Measurements from ENCODE around the gene NXPE4.

NXPE4 gene

DNA sequence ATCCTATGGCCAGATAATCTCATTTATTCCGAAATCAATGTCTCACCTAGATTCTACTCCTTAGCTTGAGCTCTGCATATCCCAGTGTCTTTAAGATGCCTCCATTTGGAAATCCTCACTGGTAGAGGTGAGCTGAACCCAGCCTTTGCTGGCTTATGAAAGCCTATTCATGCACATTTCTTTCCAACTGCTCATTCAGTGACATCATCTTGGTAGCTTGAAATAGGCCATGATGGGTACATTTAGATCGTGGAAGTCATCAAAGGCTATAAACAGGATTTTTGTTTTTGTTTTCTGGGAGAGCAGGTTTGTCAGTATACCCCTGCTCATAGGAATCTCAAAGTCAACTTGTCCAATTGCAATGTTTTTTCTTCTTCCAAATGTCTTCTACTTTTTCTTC lies 41.9 kb downstream of the NXPE4 start:
- no peak for DNase-seq (ENCODE audit: low read depth)
- H3K4me3 ChIP-seq (ENCODE audit: low read length) = no peak overlapping the region
- TF ChIP-seq, protein P1, sequence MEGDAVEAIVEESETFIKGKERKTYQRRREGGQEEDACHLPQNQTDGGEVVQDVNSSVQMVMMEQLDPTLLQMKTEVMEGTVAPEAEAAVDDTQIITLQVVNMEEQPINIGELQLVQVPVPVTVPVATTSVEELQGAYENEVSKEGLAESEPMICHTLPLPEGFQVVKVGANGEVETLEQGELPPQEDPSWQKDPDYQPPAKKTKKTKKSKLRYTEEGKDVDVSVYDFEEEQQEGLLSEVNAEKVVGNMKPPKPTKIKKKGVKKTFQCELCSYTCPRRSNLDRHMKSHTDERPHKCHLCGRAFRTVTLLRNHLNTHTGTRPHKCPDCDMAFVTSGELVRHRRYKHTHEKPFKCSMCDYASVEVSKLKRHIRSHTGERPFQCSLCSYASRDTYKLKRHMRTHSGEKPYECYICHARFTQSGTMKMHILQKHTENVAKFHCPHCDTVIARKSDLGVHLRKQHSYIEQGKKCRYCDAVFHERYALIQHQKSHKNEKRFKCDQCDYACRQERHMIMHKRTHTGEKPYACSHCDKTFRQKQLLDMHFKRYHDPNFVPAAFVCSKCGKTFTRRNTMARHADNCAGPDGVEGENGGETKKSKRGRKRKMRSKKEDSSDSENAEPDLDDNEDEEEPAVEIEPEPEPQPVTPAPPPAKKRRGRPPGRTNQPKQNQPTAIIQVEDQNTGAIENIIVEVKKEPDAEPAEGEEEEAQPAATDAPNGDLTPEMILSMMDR (conservative IDR thresholded peaks at IDR 0.05; ENCODE audit: low read depth, low read length) = no peak

DNA sequence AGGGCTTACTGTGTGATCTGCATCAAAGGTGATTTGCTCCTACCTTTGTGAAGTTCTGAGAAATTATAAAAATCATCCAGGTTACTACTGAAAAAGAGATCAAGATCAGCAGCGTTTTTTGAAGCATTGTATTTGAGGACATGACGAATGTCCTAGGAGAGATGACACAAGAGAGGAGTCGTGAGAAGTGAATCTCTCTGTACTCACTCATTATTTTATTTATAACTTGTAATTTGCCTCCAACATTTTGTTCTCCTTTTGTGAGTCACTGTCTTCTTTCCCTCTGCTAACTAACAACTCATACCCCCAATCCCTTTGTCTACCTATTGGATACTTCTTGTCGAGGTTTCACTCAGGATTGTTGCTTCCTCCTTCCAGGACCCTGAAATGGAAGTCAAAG lies 44.5 kb downstream of the NXPE4 start:
- no peak overlapping the region for H3K4me3 ChIP-seq (ENCODE audit: low read length)
- DNase-seq (ENCODE audit: low read depth) = no peak
- TF ChIP-seq, protein P1 (conservative IDR thresholded peaks at IDR 0.05; ENCODE audit: low read depth, low read length) = no peak

DNA sequence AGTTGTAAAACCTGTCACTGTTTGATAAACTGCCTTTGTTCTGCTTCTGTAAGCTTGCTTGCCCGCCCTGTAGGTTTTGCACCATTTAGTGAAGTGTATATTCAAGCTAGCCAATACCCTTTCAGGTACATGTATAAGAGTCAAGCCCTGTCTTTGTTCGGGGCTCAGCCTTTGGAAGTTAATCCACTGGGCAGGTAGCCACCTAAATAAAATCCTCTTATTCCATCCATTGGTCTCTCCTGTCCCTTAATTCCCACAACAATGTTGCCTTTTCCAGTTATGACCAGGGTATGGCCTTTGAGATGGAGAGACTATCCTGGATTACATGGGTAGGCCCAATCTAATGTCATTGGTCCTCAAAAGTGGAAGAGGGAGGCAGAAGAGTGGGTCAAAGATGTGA lies 69.9 kb downstream of the NXPE4 start:
- no peak overlapping the region for H3K4me3 ChIP-seq (ENCODE audit: low read length)
- DNase-seq (ENCODE audit: low read depth) = no peak
- TF ChIP-seq, protein P1 (conservative IDR thresholded peaks at IDR 0.05; ENCODE audit: low read depth, low read length) = no peak

DNA sequence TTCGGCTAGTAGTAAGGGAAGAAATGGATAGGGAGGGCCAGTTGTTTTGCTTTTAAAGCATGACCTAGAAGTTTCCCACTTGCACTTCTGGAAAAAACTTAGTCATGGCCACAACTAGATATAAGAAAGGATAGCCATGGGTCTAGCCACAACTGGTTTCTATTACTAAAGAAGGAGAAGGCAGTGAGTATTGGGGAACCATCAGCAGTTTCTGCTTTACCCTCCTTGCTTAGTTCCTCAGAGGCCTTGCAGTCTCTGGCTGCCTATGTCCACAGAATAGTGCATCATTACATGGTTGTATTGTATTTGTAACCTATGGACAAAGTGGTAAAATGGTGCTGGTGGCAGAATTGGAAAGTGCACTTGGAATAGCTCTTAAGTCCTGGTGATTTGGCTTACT lies 71.5 kb downstream of the NXPE4 start:
- no peak for DNase-seq (ENCODE audit: low read depth)
- TF ChIP-seq, protein P1 (conservative IDR thresholded peaks at IDR 0.05; ENCODE audit: low read depth, low read length) = no peak
- no peak overlapping the region for H3K4me3 ChIP-seq (ENCODE audit: low read length)

DNA sequence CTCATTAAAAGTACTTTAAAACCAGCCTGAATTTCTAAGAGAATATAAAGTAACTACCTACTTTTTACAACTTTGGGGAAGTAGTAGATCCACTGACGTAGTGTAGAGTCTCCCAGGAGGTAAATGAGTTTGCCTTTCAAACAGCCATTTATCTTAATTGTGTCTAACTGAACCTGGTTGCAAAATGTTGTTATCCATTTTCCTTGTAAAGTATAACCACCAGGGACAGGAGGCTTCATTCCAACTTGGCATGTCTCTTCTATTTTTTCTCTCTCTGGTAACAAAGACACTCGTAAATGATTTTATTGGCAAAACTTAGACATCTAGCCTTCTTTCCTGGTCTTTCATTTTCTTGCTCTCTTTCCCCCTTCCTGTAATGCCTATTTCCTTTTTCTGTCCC lies 72.8 kb downstream of the NXPE4 start:
- H3K4me3 ChIP-seq (ENCODE audit: low read length) = no peak overlapping the region
- TF ChIP-seq, protein P1 (conservative IDR thresholded peaks at IDR 0.05; ENCODE audit: low read depth, low read length) = no peak
- no peak for DNase-seq (ENCODE audit: low read depth)

Measured in retinal pigment epithelial cell (primary cell).